Transverse colon (tissue), 4 donors: ENCODE results near the gene TRDN. TPM values are rescaled to one million over a fixed set of nuclear protein-coding genes. Genes with fewer than 3 reads are reported as not detected.

ENCODE experiments used
- DNase-seq: peaks from one replicate; pipeline ENCODE4 v3.0.0-alpha.2; 2019
- H3K27ac ChIP-seq, 4 donors: fragments of 200-600 bp; sonication (generic); 2 replicates each; pipeline ENCODE4 v1.5.1; 2016 to 2018; ENCODE audit warnings: inconsistent platforms in 4 of 4
- H3K27me3 ChIP-seq: fragments of 200-600 bp; sonication (generic); 2 replicates; pipeline ENCODE4 v1.5.1; 2017; ENCODE audit warnings: inconsistent platforms
- H3K36me3 ChIP-seq, 4 donors: fragments of 200-600 bp; sonication (generic); 2 replicates each; pipeline ENCODE4 v1.5.1; 2017 to 2019; ENCODE audit warnings: inconsistent platforms in 4 of 4
- H3K4me1 ChIP-seq, 4 donors: fragments of 200-600 bp; sonication (generic); 2 replicates each; pipeline ENCODE4 v1.5.1; 2017 to 2020; ENCODE audit warnings: inconsistent platforms in 4 of 4
- H3K4me3 ChIP-seq, 4 donors: fragments of 200-600 bp; sonication (generic); 1 replicate in 1 of 4; 2 replicates in 3 of 4; pipeline versions ENCODE4 v1.5.1 to v1.6.1; 2017 to 2019; ENCODE audit warnings: inconsistent platforms in 4 of 4
- H3K9me3 ChIP-seq, 2 donors: fragments of 200-600 bp; sonication (generic); 2 replicates each; pipeline ENCODE4 v1.5.1; 2017 to 2019; ENCODE audit warnings: inconsistent platforms in 2 of 2
- EP300 ChIP-seq: sonication (generic); formaldehyde crosslinking; IDR thresholded peaks from one replicate; pipeline ENCODE4 v1.6.1; 2017; ENCODE audit warnings: antibody characterized with exemption, low read depth
- POLR2A ChIP-seq: fragments of 450-650 bp; IDR thresholded peaks from one replicate; pipeline ENCODE4 v1.6.1; 2016; ENCODE audit warnings: antibody characterized with exemption, mild to moderate bottlenecking, moderate library complexity
- POLR2AphosphoS5 ChIP-seq, 3 donors: sonication (generic); formaldehyde crosslinking; IDR thresholded peaks; one replicate each; pipeline ENCODE4 v1.6.1; 2016; ENCODE audit warnings: antibody characterized with exemption in 3 of 3
- WGBS, 2 donors: methylation state at CpG; one replicate each; pipeline ENCODE4 v1.1.5; 2018; ENCODE audit warnings: low coverage in 1 of 2; 5-methylcytosine and 5-hydroxymethylcytosine counted together
- in situ Hi-C, 4 donors: fragments of 200-750 bp; cut with MboI; loops; one replicate each; pipeline versions ENCODE4 v1.15.0 to v1.15.1; 2017; ENCODE audit warnings: low sequenced_read_pairs in 3 of 4, low pct_ligation_motif_present in 1 of 4, low pct_unique_long_range_greater_than_20kb in 1 of 4
- intact Hi-C: fragments of 100-400 bp; cut with DNase I; formaldehyde crosslinking; loops from one replicate; pipeline ENCODE4 v1.15.1; 2023; ENCODE audit warnings: low total_unique reads
- total RNA-seq, 4 donors: library from RNA; depleted of rRNA; stranded (reverse); fragments of >200 nt; gene quantifications; one replicate each; pipeline ENCODE4 v1.1.0, GENCODE V29; 2016
- TF ChIP-seq, protein P1 (sequence below), 5 experiments: fragments of 200-600 bp in 3 of 5; fragments of 450-650 bp in 2 of 5; sonication (generic) in 3 of 5; IDR thresholded peaks; 1 replicate in 2 of 5; 2 replicates in 3 of 5; pipeline ENCODE4 v1.5.1; 2016 to 2017; ENCODE audit warnings: antibody characterized with exemption in 5 of 5, inconsistent platforms in 3 of 5, mild to moderate bottlenecking in 2 of 5, moderate library complexity in 1 of 5

The TRDN gene
- total RNA-seq, 4 donors from 2014 or later: 0.14 TPM; not detected in 3

DNA sequence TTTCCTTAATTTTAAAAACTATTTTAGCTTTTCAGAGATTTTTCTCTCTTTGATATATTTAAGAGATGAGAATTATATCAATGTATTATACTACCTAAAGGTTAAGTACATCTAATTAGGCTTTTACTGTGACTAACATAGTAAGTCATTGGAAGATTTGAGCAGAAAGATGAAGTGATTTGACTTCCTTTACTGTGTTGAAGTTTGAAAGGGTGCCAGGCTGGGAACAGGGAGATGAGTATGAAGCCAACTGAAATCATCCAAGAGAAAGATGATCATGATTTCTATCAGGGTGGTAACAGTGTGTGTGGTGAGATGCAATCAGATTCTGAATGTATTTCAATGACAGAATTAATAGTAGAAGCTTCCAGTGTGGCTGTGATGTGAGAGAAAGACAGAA, 87.3 kb downstream of the TRDN start:
- Histone ChIP-seq H3K4me3 (no peak overlapping the region), H3K27me3 (no peaks in the 10 kb centered on the region), H3K36me3 (no peaks in the 10 kb centered on the region), H3K4me1 (no peaks in the 10 kb centered on the region), H3K9me3 (no peaks in the 10 kb centered on the region), H3K27ac (no peak overlapping the region)
- DNase-seq: no peak
- in situ Hi-C loops: no loop called here
- TF ChIP-seq POLR2A: no peak
- intact Hi-C loops: no loop called here

DNA sequence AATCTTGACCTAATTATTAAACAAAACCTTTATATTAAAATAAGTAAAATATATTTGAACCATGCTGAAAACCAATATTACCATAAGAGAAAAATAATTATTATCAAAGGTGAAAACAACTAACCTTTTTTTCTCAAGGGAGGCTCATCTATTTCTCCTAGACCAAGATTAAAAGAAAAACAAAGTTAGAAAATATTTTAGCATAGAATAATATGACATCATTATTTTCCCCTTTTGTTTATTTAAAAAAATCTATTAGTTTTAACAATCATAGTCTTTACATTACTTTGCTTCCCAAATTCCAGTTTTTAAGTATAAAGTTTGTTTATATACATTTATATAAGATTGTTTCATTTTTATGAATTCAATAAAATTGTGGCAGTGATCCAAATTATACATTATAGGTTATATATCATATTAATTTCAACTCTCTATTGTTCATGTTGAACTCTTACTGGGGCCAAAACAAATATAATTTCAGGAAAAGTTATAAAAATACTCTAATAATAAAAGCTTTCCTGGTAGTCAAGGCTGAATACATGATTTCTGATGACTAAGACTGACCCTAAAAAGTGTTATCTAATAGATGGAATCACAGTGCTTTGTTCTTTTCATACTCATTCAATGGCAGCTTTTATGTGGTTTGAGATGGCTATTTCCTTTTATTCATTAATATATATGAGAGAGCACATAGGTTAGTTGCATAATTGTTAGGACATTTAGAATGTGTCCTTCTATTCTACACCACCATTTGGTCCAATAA, 89.4 kb downstream of the TRDN start:
- TF ChIP-seq, protein P1, sequence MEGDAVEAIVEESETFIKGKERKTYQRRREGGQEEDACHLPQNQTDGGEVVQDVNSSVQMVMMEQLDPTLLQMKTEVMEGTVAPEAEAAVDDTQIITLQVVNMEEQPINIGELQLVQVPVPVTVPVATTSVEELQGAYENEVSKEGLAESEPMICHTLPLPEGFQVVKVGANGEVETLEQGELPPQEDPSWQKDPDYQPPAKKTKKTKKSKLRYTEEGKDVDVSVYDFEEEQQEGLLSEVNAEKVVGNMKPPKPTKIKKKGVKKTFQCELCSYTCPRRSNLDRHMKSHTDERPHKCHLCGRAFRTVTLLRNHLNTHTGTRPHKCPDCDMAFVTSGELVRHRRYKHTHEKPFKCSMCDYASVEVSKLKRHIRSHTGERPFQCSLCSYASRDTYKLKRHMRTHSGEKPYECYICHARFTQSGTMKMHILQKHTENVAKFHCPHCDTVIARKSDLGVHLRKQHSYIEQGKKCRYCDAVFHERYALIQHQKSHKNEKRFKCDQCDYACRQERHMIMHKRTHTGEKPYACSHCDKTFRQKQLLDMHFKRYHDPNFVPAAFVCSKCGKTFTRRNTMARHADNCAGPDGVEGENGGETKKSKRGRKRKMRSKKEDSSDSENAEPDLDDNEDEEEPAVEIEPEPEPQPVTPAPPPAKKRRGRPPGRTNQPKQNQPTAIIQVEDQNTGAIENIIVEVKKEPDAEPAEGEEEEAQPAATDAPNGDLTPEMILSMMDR (IDR thresholded peaks at IDR 0.05): no peak
- TF ChIP-seq EP300: no peak
- TF ChIP-seq POLR2A: no peak
- TF ChIP-seq POLR2AphosphoS5 (IDR thresholded peaks at IDR 0.05): no peak
- Histone ChIP-seq H3K9me3 (no peaks in the 10 kb centered on the region), H3K27me3 (no peaks in the 10 kb centered on the region), H3K27ac (no peak overlapping the region), H3K4me1 (no peaks in the 10 kb centered on the region), H3K36me3 (no peaks in the 10 kb centered on the region), H3K4me3 (no peak overlapping the region)
- intact Hi-C loops (no loop called here), in situ Hi-C loops (no loop called here)
- no peak for DNase-seq

DNA sequence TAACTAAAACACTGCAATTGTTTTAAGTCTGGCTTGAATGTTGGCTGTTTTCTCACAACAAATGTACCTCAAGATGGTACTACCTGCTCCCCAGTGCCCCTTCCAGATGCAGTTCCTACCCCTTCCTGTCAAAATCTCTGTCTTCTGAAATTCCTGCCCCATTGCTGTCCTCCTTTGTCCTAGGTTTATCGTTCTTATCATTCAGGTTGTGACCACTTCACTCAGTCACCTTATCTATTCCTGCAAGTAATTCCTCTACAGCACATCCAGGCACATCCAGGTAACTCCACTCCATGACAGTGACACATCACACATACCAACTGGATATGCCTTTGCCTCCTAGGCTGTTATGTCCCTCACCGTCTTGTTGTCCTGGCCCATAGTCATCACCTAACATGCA, 90.2 kb downstream of the TRDN start:
- Histone ChIP-seq H3K27ac (no peak overlapping the region), H3K4me1 (no peaks in the 10 kb centered on the region), H3K4me3 (no peak overlapping the region), H3K36me3 (no peaks in the 10 kb centered on the region), H3K9me3 (no peaks in the 10 kb centered on the region), H3K27me3 (no peaks in the 10 kb centered on the region)
- in situ Hi-C loops: no loop called here
- no peak for DNase-seq
- TF ChIP-seq POLR2AphosphoS5 (IDR thresholded peaks at IDR 0.05) (no peak), POLR2A (no peak), EP300 (no peak)
- TF ChIP-seq, protein P1 (IDR thresholded peaks at IDR 0.05): no peak
- intact Hi-C loops: no loop called here
- WGBS, 2 donors: 73 to 75% methylated on average over 2 of the region's 2 CpGs

DNA sequence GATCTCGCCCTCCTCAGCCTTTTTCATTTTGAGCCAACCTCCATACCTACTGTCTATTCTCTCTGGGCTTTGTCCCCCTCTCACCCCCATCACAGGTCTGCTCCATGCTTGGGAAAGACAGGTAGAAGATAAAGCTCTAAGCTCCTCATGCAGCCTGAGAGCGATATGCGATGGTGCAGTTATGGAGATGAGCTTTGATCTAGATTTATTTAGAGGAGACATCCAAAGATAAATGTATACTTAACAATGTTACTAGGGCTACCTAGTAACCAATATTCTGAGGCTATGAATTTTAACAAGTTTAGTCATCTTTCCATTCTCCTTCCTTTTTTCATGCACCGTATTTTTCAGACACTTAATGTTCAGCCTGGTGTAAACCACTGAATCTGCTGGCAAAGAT, 95.3 kb downstream of the TRDN start:
- no peak for DNase-seq
- H3K4me1 ChIP-seq: no peaks in the 10 kb centered on the region
- in situ Hi-C loops (no loop called here), intact Hi-C loops (no loop called here)
- no peak overlapping the region for H3K27ac ChIP-seq
- H3K4me3 ChIP-seq: no peak overlapping the region
- H3K36me3 ChIP-seq: no peaks in the 10 kb centered on the region
- WGBS, 2 donors: 71 to 73% methylated on average over 3 to 4 of the region's 4 CpGs
- no peak for TF ChIP-seq EP300
- TF ChIP-seq, protein P1 (IDR thresholded peaks at IDR 0.05): no peak
- no peak for TF ChIP-seq POLR2A
- no peak for TF ChIP-seq POLR2AphosphoS5 (IDR thresholded peaks at IDR 0.05)
- H3K9me3 ChIP-seq: no peaks in the 10 kb centered on the region
- no peaks in the 10 kb centered on the region for H3K27me3 ChIP-seq
